Stimulated activated CD4-positive, alpha-beta T cell treated with anti-CD3 and anti-CD28 coated beads, Interleukin-2, amount 100 ng/mL, for 24 hours (primary cell): Measurements from ENCODE around the gene CYTH2.

ENCODE experiments used
- DNase-seq, 2 donors: peaks; one replicate each; pipeline ENCODE4 v3.0.0-alpha.2; 2020

CYTH2 gene

GRCh38 chr19:48496959-48497727, 28.0 kb downstream of the CYTH2 start:
- DNase-seq = no peak

- DNase-seq = no peak
Observed at GRCh38 chr19:48497728-48498594, 28.8 kb downstream of the CYTH2 start.

GRCh38 chr19:48498595-48499311, 29.6 kb downstream of the CYTH2 start:
- no peak for DNase-seq

GRCh38 chr19:48499316-48500090, 30.3 kb downstream of the CYTH2 start:
- no peak for DNase-seq

GRCh38 chr19:48500830-48501493, 31.8 kb downstream of the CYTH2 start:
- DNase-seq = no peak

- peak; percentile 52 to 72 for DNase-seq
Observed at GRCh38 chr19:48501494-48502349, 32.6 kb downstream of the CYTH2 start.

- peak in 1 of 2 donors; percentile 71 for DNase-seq
Observed at GRCh38 chr19:48502350-48503018, 33.3 kb downstream of the CYTH2 start.

GRCh38 chr19:48506138-48506733, 37.1 kb downstream of the CYTH2 start:
- no peak for DNase-seq

- DNase-seq = no peak
Observed at GRCh38 chr19:48507911-48508439, 38.8 kb downstream of the CYTH2 start.

- no peak for DNase-seq
Observed at GRCh38 chr19:48508729-48509411, 39.7 kb downstream of the CYTH2 start.

- no peak for DNase-seq
Observed at GRCh38 chr19:48509467-48510194, 40.5 kb downstream of the CYTH2 start.

GRCh38 chr19:48510421-48511268, 41.5 kb downstream of the CYTH2 start:
- peak; percentile 78 to 82 for DNase-seq

GRCh38 chr19:48511321-48511731, 42.2 kb downstream of the CYTH2 start:
- DNase-seq = no peak

GRCh38 chr19:48511800-48512503, 42.8 kb downstream of the CYTH2 start, which contains the start of gene LMTK3:
Gene LMTK3, minus strand, starts transcription at chr19:48511835. Its CDS starts 259 bp downstream, at chr19:48511576.
- peak; percentile 76 to 79 for DNase-seq

- no peak for DNase-seq
Observed at GRCh38 chr19:48512504-48513288, 43.5 kb downstream of the CYTH2 start.
